ENCODE results near the gene PACRG. TPM values are rescaled to one million over a fixed set of nuclear protein-coding genes. Genes with fewer than 3 reads are reported as not detected.

The PACRG gene
- total RNA-seq, 1 donor from 2014 or later = 1.2 TPM

GRCh38 chr6:163288066-163288465, 560.3 kb downstream of the PACRG start:
- no peaks in the 10 kb centered on the region for H3K36me3 Mint-ChIP-seq (ENCODE audit: unreplicated experiment)
- H3K27ac Mint-ChIP-seq (ENCODE audit: unreplicated experiment) = no peak overlapping the region
- peaks cover 1% of the 10 kb centered on the region for H3K4me1 Mint-ChIP-seq (ENCODE audit: unreplicated experiment)
- no peaks in the 10 kb centered on the region for H3K27me3 Mint-ChIP-seq (ENCODE audit: unreplicated experiment)
- no peak for DNase-seq (ENCODE audit: extremely low spot score, unreplicated experiment)
- H3K4me3 Mint-ChIP-seq (ENCODE audit: unreplicated experiment) = no peak overlapping the region
- peaks cover 6% of the 10 kb centered on the region for H3K9me3 Mint-ChIP-seq (ENCODE audit: unreplicated experiment)
- no peak for TF ChIP-seq CTCF (IDR thresholded peaks at IDR 0.05)

- TF ChIP-seq CTCF (IDR thresholded peaks at IDR 0.05) = no peak
- Mint-ChIP-seq H3K9me3 (ENCODE audit: unreplicated experiment) (peaks cover 6% of the 10 kb centered on the region), H3K4me3 (ENCODE audit: unreplicated experiment) (no peak overlapping the region), H3K36me3 (ENCODE audit: unreplicated experiment) (no peaks in the 10 kb centered on the region), H3K4me1 (ENCODE audit: unreplicated experiment) (peaks cover 1% of the 10 kb centered on the region), H3K27ac (ENCODE audit: unreplicated experiment) (no peak overlapping the region), H3K27me3 (ENCODE audit: unreplicated experiment) (no peaks in the 10 kb centered on the region)
- no peak for DNase-seq (ENCODE audit: extremely low spot score, unreplicated experiment)
Observed at GRCh38 chr6:163288915-163289314, 561.1 kb downstream of the PACRG start.

- no peak for TF ChIP-seq CTCF (IDR thresholded peaks at IDR 0.05)
- Mint-ChIP-seq H3K36me3 (ENCODE audit: unreplicated experiment) (no peaks in the 10 kb centered on the region), H3K4me3 (ENCODE audit: unreplicated experiment) (no peak overlapping the region), H3K27me3 (ENCODE audit: unreplicated experiment) (no peaks in the 10 kb centered on the region), H3K9me3 (ENCODE audit: unreplicated experiment) (peaks cover 6% of the 10 kb centered on the region), H3K4me1 (ENCODE audit: unreplicated experiment) (no peaks in the 10 kb centered on the region), H3K27ac (ENCODE audit: unreplicated experiment) (no peak overlapping the region)
- DNase-seq (ENCODE audit: extremely low spot score, unreplicated experiment) = no peak
Observed at GRCh38 chr6:163289447-163289846, 561.7 kb downstream of the PACRG start.

- H3K36me3 Mint-ChIP-seq (ENCODE audit: unreplicated experiment) = no peaks in the 10 kb centered on the region
- H3K4me1 Mint-ChIP-seq (ENCODE audit: unreplicated experiment) = no peaks in the 10 kb centered on the region
- no peak for DNase-seq (ENCODE audit: extremely low spot score, unreplicated experiment)
- TF ChIP-seq CTCF (IDR thresholded peaks at IDR 0.05) = no peak
- H3K9me3 Mint-ChIP-seq (ENCODE audit: unreplicated experiment) = peaks cover 6% of the 10 kb centered on the region
- no peaks in the 10 kb centered on the region for H3K27me3 Mint-ChIP-seq (ENCODE audit: unreplicated experiment)
- no peak overlapping the region for H3K4me3 Mint-ChIP-seq (ENCODE audit: unreplicated experiment)
- no peak overlapping the region for H3K27ac Mint-ChIP-seq (ENCODE audit: unreplicated experiment)
Observed at GRCh38 chr6:163290545-163291274, 562.9 kb downstream of the PACRG start.

GRCh38 chr6:163291622-163292021, 563.8 kb downstream of the PACRG start:
- Mint-ChIP-seq H3K9me3 (ENCODE audit: unreplicated experiment) (peaks cover 6% of the 10 kb centered on the region), H3K27ac (ENCODE audit: unreplicated experiment) (no peak overlapping the region), H3K4me3 (ENCODE audit: unreplicated experiment) (no peak overlapping the region), H3K27me3 (ENCODE audit: unreplicated experiment) (no peaks in the 10 kb centered on the region), H3K4me1 (ENCODE audit: unreplicated experiment) (peaks cover 1% of the 10 kb centered on the region), H3K36me3 (ENCODE audit: unreplicated experiment) (no peaks in the 10 kb centered on the region)
- no peak for DNase-seq (ENCODE audit: extremely low spot score, unreplicated experiment)
- no peak for TF ChIP-seq CTCF (IDR thresholded peaks at IDR 0.05)

Measured in osteocyte (in vitro differentiated cells).